VCaP (cell line): ENCODE data around the gene CFH.

Experiments
- H3K27ac ChIP-seq: fragments of 450-650 bp; 2 replicates; pipeline ENCODE4 v1.5.1; 2017
- CTCF ChIP-seq: fragments of 450-650 bp; conservative IDR thresholded peaks from 2 replicates; pipeline ENCODE4 v1.5.1; 2017; ENCODE audit warnings: mild to moderate bottlenecking, moderate library complexity

The CFH gene

GRCh38 chr1:196667131-196667530, 15.3 kb downstream of the CFH start:
- no peak overlapping the region for H3K27ac ChIP-seq
- TF ChIP-seq CTCF: no peak

- no peak for TF ChIP-seq CTCF
- H3K27ac ChIP-seq: no peak overlapping the region
Observed at GRCh38 chr1:196669051-196669450, 17.2 kb downstream of the CFH start.

DNA sequence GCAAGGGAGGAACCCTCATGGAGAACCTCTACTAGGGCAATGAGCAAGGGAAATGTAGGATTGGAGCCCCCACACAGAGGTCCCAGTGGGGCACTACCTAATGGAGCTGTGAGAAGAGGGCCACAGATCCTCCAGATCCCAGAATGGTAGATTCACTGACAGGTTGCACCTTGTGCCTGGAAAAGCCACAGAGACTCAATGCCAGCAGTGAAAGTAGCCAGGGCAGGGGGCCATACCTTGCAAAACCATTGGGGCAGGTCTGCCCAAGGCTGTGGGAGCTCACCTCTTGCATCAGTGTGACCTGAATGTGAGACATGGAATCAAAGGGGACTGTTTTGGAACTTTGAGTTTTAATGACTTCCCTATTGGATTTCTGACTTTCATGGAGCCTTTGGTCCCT, 17.9 kb downstream of the CFH start:
- no peak overlapping the region for H3K27ac ChIP-seq
- TF ChIP-seq CTCF: no peak

DNA sequence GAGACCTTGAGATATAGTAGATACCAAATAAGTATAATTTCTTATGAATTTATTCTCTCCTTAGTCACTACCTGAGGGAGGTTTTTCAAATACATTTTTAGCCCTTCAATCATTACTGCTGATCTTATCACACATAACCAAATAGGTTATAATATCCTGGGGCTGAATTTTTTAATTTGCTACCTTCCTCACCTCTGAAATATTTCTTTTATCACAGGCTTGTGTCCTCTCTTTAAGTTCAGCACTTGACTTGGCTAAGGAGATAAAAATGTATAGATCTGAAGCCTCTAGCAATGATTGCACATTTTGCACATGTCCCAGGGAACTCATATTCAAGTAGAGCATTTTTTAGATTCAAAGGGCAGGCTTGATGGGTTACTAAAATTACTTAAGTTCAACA, 23.1 kb downstream of the CFH start:
- no peak for TF ChIP-seq CTCF

DNA sequence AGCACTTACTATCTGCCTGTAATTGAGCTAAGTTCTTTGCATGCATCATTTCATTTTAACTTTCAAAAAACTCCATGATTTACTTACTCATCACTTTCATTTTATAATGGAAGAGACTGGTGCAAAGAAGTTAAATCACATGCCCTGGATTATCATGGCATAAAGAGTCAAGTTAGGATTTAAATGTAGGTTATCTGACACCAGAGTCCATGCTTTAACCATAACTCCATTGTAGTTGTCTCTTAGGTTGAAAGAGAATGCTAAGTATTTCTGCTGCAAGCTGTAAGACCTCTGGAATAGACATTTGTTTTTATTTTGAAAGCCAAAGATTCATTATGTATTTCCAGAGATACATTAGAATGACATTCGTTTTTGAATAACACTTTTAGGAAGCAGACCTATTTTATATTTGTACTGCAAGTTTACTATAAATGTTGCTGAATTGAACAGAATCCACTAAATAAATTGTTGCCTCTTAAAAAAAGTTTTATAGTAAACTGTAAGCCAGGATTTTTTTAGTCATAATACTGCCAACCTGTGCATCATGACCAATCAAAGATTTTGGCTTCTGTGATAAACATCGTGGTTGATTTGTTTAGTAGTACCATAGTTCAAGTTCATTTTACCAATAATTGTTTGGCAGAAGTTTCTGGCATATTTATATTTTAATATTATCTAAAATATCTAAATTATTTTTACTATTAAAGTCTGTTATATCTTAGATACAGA, 26.1 kb downstream of the CFH start:
- no peak for TF ChIP-seq CTCF
- H3K27ac ChIP-seq: no peak overlapping the region

More for the DNA sequence above, 23.1 kb downstream of the CFH start:
- no peak overlapping the region for H3K27ac ChIP-seq

DNA sequence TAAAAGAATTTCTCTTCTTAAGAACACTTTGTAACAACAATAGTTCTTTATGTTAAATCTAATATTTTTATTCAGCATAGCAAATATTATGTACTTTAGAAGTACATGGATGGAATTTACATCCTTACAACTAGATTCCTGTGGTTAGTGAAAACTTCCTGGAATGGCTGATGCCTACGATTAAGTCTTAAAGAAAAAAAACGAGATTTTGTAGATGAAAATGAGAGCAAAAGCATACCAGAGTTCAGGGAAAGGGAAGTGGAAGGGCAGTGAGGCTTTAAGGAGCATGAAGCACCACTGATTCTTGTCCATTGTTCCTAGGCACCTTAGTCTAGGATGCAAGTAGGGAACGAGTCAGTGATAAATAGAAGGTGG, 26.7 kb downstream of the CFH start:
- H3K27ac ChIP-seq: no peak overlapping the region
- no peak for TF ChIP-seq CTCF

- H3K27ac ChIP-seq: no peak overlapping the region
- no peak for TF ChIP-seq CTCF
Observed at GRCh38 chr1:196680107-196680506, 28.3 kb downstream of the CFH start.
